Adipocyte (in vitro differentiated cells): ENCODE data around the gene GUCY2C.
"Not testable (repeated sequence)": the region's sequence is repeated elsewhere in the genome, so short reads cannot be mapped to it uniquely, and the experiment has no call there.

Source experiments
- DNase-seq: peaks from one replicate; pipeline ENCODE4 v3.0.0-alpha.2; 2015; ENCODE audit warnings: low read depth
- H3K27me3 ChIP-seq: replicated peaks from 2 replicates; pipeline ENCODE4 v1.7.0; 2013; ENCODE audit warnings: mild to moderate bottlenecking, low read length, moderate library complexity; ENCODE audit not compliant: control insufficient read depth, insufficient read depth
- H3K36me3 ChIP-seq: 2 replicates; pipeline ENCODE4 v1.7.0; 2013; ENCODE audit warnings: low read length, mild to moderate bottlenecking, moderate library complexity; ENCODE audit not compliant: control insufficient read depth, insufficient read depth, severe bottlenecking
- H3K4me1 ChIP-seq: 2 replicates; pipeline ENCODE4 v1.7.0; 2013; ENCODE audit warnings: mild to moderate bottlenecking, low read length, moderate library complexity; ENCODE audit not compliant: control insufficient read depth, insufficient read depth
- H3K4me3 ChIP-seq: 2 replicates; pipeline ENCODE4 v1.7.0; 2013; ENCODE audit warnings: mild to moderate bottlenecking, low read length, moderate library complexity
- H3K9ac ChIP-seq: 2 replicates; pipeline ENCODE4 v1.7.0; 2013; ENCODE audit warnings: mild to moderate bottlenecking, low read length, moderate library complexity
- H3K9me3 ChIP-seq: 2 replicates; pipeline ENCODE4 v1.7.0; 2013; ENCODE audit warnings: mild to moderate bottlenecking, low read length, moderate library complexity; ENCODE audit not compliant: control insufficient read depth

Gene GUCY2C

DNA sequence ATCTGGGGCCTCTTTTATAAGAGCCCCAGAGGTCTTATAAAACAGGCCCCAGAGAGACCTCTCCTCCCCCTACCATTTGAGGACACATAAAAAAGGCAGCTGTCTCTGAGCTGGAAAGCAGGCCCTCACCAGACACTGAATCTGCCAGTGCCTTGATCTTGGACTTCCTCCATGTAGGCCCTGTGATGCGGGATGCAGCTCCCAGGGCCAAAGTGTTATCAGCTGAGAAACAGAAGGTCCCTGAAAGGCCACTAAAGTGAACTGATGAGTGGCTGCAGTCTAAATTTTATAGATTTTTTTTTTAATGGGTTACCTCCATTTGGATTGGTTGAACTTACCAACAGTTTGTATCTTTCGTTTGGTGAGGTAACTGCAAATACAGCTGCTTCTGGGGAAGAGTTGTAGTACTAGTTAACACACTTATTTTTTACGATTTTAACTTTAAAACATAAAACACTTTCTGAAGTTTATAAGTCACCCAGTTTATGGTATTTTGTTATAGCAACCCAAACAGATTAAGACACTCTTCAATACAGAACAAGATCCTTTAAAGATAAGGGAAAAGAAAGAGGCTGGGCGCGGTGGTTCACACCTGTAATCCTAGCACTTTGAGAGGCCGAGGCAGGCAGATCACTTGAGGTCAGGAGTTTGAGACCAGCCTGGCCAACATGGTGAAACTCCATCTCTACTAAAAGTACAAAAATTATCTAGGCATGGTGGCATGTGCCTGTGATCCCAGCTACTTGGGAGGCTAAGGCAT is 5.6 kb upstream of the GUCY2C start:
- H3K27me3 ChIP-seq = no peaks in the 10 kb centered on the region
- no peaks in the 10 kb centered on the region for H3K36me3 ChIP-seq
- H3K4me1 ChIP-seq = no peaks in the 10 kb centered on the region
- DNase-seq = no peak
- no peak overlapping the region for H3K9ac ChIP-seq
- no peak overlapping the region for H3K4me3 ChIP-seq
- H3K9me3 ChIP-seq = no peaks in the 10 kb centered on the region

DNA sequence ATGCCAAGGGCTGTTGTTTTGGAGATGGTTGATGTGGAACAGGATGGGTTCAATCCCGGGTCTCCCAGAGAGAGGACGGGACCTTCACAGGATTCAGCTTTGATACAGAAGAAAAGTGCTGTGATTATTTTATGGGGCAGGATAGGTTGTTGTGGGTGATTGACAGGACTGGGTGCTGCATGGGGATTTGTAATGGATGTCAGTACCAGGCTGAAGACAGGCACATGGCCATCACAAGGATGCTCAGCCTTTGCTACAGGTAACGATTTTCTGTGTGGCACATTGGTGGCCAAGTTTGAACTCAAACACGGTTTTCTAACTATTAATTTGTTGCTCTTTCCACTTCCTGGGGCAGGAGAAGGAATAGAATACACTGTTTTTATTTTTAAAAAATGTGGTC is 4.5 kb upstream of the GUCY2C start:
- no peak overlapping the region for H3K9ac ChIP-seq
- no peaks in the 10 kb centered on the region for H3K36me3 ChIP-seq
- DNase-seq = no peak
- H3K4me1 ChIP-seq = no peaks in the 10 kb centered on the region
- H3K4me3 ChIP-seq = no peak overlapping the region
- no peaks in the 10 kb centered on the region for H3K27me3 ChIP-seq
- H3K9me3 ChIP-seq = no peaks in the 10 kb centered on the region

DNA sequence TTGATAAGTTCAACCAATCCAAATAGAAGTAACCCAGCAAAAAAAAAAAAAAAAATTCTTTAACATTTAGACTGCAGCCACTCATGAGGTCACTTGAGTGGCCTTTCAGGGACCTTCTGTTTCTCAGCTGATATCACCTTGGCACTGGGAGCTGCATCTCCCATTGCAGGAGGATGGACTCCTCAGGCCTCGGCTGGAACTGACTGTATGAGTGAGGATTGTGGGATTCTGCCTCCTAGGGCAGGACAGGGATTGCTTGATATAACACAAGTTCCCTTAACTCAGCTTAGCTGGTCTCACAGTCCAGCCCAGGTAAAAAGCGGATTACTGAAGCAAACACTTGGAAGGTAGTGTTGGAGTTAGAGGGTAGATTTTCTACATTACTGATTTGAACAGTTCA is 3.5 kb upstream of the GUCY2C start:
- Histone ChIP-seq H3K4me1 (no peaks in the 10 kb centered on the region), H3K4me3 (no peak overlapping the region), H3K9me3 (no peaks in the 10 kb centered on the region), H3K9ac (no peak overlapping the region), H3K36me3 (no peaks in the 10 kb centered on the region), H3K27me3 (no peaks in the 10 kb centered on the region)
- no peak for DNase-seq

DNA sequence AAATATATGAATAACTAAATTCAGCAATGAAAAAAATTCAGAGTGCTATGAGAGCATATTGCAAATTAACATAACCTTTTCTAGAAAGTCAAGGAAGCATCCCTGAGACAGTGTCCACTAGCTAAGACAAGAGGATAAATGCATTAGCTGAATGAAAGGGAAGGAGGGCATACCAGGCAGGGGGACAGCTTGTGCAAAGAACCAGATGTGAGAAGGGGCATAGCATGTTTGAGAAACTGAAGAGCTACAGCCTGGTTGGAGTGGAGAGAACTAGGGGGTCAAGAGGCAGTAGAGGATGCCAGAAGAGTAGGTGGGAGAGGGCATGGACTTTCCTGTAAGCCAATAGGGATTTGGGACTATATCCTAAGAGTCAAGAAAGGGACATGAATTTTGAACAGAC is 2.2 kb upstream of the GUCY2C start:
- Histone ChIP-seq H3K9ac (no peak overlapping the region), H3K4me1 (no peaks in the 10 kb centered on the region), H3K9me3 (no peaks in the 10 kb centered on the region), H3K36me3 (no peaks in the 10 kb centered on the region), H3K4me3 (no peak overlapping the region), H3K27me3 (peaks cover 5% of the 10 kb centered on the region)
- no peak for DNase-seq

DNA sequence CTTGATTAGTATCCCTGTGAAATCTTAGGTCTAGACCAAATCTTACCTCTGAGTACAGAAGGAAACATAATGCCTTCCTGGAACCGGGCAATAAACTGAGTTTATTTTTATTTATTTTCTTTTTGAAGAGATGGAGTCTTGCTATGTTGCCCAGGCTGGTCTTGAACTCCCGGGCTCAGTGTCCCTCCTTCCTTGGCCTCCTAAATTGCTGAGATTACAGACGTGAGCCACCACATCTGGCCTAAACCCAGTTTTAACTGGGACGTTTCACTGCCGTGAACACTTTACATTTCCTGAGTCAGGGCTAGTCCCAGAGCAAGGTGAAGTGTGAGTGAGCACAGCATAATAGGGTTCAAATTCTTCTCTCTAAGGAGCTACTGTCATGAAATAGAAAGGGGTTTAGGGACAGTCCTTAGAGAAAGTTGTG is 671 bp downstream of the GUCY2C start:
- no peaks in the 10 kb centered on the region for H3K4me1 ChIP-seq
- no peak overlapping the region for H3K4me3 ChIP-seq
- H3K36me3 ChIP-seq = no peaks in the 10 kb centered on the region
- no peaks in the 10 kb centered on the region for H3K9me3 ChIP-seq
- peaks cover 7% of the 10 kb centered on the region for H3K27me3 ChIP-seq
- no peak overlapping the region for H3K9ac ChIP-seq
- DNase-seq = no peak

DNA sequence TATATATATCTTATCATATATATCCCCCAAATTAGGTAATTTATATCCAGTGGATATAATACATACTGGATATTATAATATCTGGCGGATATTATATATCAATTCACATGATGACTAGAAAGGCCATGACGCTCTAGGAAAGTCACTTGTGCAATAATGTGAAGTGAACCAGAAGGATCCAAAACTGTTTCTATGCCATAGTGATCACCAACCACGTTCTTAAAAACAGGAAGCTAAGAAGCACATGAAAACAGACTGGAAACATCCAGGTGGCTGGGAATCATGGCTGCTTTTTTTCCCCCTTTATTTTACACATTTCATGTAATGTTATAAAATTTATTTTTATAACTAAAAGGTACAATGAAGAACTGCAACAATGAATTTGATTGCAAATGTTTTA is 1.4 kb downstream of the GUCY2C start:
- no peaks in the 10 kb centered on the region for H3K4me1 ChIP-seq
- no peak for DNase-seq
- H3K4me3 ChIP-seq = no peak overlapping the region
- peaks cover 7% of the 10 kb centered on the region for H3K27me3 ChIP-seq
- H3K9me3 ChIP-seq = no peaks in the 10 kb centered on the region
- no peaks in the 10 kb centered on the region for H3K36me3 ChIP-seq
- H3K9ac ChIP-seq = no peak overlapping the region

DNA sequence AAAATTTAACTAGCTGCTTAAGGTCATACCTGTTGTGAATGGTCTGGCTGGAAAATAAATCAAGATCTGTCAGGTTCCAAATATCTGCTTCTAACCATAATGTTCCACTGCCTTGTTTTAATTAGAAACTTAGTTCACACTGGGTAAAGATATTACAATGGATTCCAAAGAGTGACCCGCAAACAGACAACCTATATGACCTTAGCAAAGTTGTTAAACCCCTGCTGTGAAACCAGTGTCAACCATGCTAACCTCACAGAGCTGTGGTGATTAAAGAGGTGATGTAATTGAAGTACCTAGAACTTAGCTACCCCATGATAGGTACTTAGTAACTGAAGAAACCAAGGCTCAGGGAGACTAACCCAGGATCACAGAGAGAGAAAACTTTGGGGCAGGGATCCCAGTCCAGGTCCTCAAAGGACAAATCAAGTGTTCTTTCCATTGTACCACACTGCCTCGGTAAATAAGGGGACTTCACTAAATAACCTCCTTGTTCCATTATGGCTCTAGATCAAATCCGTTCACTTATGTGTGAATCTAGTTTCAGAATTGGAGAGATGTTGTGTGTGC is 2.2 kb downstream of the GUCY2C start:
- peaks cover 7% of the 10 kb centered on the region for H3K27me3 ChIP-seq
- H3K9me3 ChIP-seq = no peaks in the 10 kb centered on the region
- no peaks in the 10 kb centered on the region for H3K36me3 ChIP-seq
- no peak overlapping the region for H3K9ac ChIP-seq
- DNase-seq = no peak
- H3K4me1 ChIP-seq = no peaks in the 10 kb centered on the region
- H3K4me3 ChIP-seq = no peak overlapping the region

DNA sequence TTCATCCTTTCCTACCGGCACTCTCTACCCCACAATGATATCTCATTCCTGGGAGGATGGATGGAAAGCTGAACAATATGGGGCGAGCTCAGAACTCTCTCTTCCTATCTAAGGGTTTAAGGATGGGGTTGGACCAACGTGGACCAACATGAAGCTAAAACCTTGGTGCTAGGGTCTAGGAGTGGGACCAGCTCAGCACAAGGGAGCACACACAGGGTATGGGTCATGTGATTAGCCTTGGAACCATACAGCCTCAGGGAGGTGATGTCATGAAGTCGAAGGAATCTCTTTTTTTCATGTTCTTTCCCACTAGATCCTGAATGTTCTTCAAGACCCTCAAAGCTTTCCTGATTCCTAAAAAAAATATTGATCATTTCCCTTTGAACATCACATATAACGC is 3.3 kb downstream of the GUCY2C start:
- DNase-seq = no peak
- Histone ChIP-seq H3K4me1 (no peaks in the 10 kb centered on the region), H3K9ac (no peak overlapping the region), H3K9me3 (no peaks in the 10 kb centered on the region), H3K27me3 (peaks cover 7% of the 10 kb centered on the region), H3K4me3 (no peak overlapping the region), H3K36me3 (no peaks in the 10 kb centered on the region)

DNA sequence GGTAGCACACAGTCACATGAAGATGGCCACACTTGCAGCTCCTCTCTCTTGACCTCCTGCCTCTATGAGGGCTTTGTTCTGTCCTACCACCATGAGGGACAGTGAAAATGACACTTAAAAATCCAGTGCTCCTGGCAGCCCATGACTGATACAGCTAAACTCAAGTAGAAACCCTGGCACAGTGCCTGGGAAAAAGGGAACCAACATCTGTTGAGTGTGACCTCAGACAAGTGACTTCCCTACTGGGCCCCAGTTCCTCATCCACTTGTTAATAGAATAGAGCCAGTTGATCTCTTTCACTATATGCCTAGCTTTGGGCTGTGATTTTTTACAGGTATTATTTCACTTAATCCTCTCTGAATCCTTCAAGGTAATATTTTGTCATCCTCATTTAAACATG is 4.8 kb downstream of the GUCY2C start:
- no peak for DNase-seq
- H3K27me3 ChIP-seq = peaks cover 7% of the 10 kb centered on the region
- no peaks in the 10 kb centered on the region for H3K36me3 ChIP-seq
- H3K9ac ChIP-seq = no peak overlapping the region
- H3K9me3 ChIP-seq = no peaks in the 10 kb centered on the region
- H3K4me1 ChIP-seq = no peaks in the 10 kb centered on the region
- H3K4me3 ChIP-seq = no peak overlapping the region

DNA sequence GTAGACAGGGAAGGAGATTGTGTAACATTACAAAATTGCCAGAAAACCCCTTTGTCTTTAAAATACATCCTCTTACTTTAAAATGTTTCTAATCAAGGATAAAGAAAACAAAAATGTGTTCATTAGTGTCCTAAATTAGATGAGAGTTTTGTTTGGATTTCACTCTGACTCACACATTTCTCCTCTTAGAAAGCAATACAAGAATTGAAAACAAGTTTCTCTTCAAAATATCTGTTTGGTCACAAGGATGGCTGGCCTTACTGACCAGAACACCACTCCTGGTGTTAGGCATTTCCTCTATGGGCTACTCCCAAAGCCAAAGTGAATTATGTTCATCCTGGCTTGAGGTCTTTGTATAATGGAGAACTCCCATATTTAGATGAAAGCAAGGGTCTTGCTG is 6.4 kb downstream of the GUCY2C start:
- Histone ChIP-seq H3K9ac (no peak overlapping the region), H3K4me3 (no peak overlapping the region)
- no peak for DNase-seq

DNA sequence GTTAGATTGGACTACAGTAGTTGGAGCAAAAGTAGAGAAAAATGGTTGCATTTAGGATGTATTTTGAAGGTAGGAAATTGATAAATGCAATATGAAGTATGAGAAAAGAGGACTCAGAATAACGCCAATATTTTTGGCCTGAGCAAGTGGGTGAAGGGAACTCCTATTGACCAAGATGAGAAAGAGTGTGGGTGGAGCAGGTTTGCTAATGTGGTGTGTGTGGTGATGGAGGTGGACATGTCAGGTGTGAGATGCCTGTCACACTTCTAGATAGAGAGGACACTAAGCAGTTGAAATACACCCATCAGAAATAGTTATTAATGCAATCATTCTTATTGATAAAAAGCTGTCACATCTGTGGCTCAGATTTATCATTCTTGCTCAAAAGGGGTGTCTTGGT is 7.3 kb downstream of the GUCY2C start:
- Histone ChIP-seq H3K4me1 (no peaks in the 10 kb centered on the region), H3K4me3 (no peak overlapping the region), H3K9me3 (no peaks in the 10 kb centered on the region), H3K36me3 (no peaks in the 10 kb centered on the region), H3K27me3 (peaks cover 6% of the 10 kb centered on the region), H3K9ac (no peak overlapping the region)
- DNase-seq = no peak

More for the DNA sequence above, 6.4 kb downstream of the GUCY2C start:
- peaks cover 7% of the 10 kb centered on the region for H3K27me3 ChIP-seq
- no peaks in the 10 kb centered on the region for H3K9me3 ChIP-seq
- no peaks in the 10 kb centered on the region for H3K36me3 ChIP-seq
- no peaks in the 10 kb centered on the region for H3K4me1 ChIP-seq

DNA sequence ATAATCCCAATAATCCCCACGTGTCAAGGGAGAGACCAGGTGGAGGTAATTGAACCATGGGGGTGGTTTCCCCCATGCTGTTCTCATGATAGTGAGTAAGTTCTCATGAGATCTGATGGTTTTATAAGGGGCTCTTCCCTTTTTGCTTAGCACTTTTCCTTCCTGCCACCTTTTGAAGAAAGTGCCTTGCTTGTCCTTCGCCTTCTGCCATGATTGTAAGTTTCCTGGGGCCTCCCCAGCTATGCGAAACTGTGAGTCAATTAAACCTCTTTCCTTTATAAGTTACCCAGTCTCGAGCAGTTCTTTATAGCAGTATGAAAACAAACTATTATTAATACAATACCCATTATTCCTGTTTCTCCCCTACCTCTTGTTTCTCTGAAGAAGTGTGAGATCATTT is 14.2 kb downstream of the GUCY2C start:
- DNase-seq, H3K9ac ChIP-seq, H3K4me1 ChIP-seq, H3K9me3 ChIP-seq, H3K36me3 ChIP-seq, H3K4me3 ChIP-seq, H3K27me3 ChIP-seq: not testable (repeated sequence)
